RPMI8226 (cell line): ENCODE results near the gene EPDR1.

ENCODE experiments used
- DNase-seq: peaks from one replicate; pipeline ENCODE4 v3.0.0-alpha.2; 2015

The EPDR1 gene

DNA sequence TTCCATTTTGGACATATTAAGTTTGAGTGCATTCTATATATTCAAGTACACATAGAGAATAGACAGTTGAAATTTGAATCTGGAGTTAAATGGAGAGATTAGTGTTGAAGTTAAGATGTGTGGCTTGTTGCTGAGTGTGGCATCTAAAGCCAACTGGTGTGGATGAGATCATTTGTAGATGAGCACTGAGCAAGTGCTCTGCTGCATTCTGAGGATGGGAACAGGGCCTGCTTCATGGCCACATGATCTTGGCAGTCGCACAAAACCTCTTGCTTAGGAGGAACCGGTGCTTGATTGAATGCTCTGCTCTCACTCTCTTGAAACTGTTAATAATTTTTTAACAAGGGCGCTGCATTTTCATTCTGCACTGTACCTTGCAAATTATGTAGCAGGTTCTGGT is 62.0 kb downstream of the EPDR1 start:
- no peak for DNase-seq

DNA sequence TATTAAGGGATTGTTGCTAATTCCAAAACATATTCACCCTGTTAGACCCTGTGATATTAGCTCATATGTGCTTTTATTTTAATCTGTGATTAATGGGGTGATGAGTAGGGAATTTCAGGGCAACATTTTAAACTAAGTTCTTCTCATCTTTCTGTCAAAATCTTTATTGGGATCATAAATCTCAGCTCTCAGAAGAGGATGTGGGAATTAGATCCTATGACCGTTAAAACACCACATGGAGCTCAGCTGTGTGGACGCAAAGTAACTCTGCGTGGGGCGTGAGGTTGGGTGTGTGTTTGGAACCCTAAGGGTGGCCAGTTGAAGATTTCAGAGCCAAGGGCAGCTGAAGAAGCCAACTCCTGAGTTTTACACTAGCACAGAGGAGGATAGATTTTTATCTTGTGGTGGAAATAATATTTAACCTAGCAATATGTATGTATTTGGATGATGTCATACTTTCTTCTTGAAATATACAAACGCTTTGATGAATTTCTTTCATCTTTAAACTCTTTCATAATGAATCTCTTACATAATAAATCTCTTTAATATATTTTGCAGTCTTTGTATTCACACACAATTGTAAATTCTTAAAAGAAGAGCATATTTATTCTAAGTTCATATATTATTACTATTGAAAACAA is 64.4 kb downstream of the EPDR1 start:
- no peak for DNase-seq

DNA sequence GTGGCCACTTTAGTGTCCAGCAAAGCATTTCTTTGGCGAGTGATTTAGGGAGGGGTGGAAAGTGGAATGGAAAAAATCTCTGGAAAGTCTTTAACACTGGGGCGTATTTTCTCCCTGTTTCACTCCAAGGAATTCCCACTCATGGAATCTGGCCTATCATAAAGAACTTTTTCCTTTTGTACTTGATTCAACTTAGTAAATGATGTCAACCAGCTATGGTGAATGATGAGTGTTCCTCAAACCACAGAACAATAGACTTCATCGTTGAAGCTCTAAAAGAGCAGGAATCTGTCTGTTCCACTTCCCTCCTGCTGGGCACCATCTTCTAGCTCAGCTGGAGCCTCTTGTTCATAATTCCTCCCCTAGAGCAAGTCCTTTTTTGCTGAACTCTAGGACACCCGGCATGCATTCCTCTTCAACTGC is 66.5 kb downstream of the EPDR1 start:
- no peak for DNase-seq

DNA sequence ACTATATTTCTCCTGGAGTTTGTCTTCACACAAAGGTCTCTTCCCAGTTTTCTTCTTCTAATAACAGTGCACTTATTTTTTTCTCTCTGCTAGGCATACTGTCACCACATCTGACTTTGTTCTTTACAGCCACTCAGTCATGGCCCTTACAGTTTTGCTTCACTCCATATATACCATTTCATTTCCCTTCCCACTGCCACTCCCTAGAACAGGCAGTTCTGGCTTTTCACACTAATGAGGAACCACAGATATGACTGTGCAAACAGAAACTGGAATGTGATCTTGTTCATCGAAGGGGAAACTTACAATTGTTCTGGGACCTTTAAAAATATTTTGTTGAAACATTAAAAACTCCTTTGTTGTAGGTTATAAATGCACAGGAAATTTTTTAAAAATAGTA is 67.3 kb downstream of the EPDR1 start:
- DNase-seq, result no peak

DNA sequence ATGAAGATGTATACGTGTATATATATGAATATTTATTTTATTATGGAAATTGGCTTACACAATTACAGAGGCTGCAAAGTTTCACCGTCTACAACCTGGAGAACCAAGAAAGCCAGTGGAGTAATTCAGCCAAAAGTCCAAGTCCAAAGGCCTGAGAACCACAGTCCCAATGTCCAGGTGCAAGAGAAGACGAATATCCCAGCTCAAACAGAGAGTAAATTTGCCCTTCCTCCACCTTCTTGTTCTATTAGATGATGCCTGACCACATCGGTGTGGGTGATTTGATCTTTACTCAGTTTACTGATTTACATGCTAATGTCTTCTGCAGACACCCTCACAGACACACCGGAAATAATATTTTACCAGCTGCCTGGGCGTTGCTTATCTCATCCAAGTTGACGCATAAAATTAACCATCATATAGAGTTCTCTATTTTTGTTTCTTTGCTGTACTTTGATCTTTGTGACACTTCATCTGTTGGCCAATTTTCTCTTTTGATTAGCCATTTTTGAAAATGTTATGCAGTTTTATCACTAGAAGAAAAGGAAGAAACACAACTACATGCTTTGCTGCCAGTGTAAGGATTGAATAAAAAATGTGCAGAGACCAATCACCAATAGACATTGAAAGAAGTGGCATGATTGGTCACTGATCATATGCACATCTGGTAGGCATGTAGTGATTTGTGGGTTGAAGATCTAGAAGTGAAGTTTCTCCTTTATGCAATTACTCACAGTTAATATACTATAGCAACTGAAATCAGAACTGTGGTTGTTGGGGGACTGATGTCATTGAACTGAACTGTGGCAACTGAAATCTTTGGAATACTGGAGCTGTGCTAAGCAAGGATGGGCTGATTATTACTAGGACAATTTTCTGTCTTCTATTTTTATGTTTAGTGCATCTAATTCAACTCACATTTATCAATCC is 68.5 kb downstream of the EPDR1 start:
- DNase-seq, result no peak

DNA sequence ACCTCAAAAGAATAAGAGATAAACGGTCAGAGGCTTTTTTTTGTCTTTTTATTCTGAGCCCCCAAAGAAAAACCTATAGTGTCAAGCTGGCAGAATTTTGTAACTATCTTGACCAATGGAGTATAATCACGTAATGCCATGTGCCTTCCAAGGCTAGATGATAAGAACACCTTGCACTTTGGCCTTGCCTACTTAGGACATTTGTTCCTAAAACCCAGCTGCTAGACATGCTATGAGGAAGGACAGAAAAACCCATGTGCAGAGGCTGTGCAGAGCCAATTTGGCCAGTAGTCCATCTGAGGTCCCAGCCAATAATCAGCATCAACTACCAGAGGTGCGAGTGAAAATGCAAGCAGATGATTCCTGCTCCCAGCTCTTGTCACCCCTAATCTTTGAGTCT is 69.9 kb downstream of the EPDR1 start:
- no peak for DNase-seq

DNA sequence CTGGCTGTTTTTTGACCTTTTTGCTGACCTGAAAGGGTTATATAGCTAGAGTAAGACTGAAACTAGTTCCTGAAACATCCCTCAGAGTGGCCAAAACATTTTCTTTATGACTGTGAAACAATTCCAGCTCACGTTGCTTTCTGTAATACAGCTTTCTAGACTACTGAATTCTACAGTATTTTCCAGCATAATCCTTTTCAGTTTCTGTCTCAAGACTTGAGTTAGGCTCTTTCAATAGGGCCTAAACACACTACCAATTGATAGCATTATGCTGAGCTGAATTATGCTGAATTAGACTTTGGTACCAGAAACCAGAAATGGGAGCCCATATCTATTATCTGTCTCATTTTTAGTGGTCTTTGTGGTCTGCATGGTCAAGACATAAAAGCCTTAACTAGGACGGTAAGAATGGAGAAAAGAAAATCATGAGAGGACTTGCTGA is 72.6 kb downstream of the EPDR1 start:
- no peak for DNase-seq

DNA sequence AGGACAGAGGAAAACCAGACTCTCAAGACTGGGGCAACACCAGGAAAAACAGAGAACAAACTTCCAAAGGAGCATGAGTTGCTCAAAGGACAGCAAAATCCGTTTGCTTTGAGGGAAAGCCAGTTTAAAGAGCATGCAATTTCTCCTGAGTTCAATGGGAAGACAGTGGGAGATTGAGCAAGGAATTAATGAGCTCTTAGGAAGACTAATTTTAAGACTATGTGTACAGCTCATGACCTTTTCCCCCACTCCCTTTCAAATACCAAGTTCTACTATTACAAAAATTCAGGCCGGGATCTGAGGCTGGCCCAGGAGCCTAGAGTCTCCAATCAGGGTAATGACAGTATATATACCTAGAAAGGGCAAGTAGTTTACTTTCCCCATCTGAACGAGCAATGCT is 79.2 kb downstream of the EPDR1 start:
- no peak for DNase-seq

DNA sequence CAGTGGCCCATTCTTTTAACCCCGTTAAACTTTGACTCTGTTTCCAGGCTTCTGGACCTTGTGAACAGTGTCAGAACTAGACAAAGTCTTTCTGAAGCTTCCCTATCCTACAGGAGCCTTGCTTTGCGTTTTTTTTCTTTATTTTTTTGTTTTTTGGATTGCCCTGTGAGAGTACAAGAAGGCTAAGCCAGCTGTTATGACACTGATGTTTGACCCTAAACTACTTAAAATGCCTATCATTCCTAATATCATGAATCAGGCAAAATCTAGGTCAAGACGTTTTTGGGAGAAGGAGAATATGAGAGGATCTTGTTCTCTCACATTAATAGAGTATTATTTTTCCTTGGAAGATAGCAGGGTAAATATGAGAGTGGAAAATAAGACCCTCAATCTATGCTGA is 79.8 kb downstream of the EPDR1 start:
- no peak for DNase-seq
